ENCODE data around the gene TRIP10. TPM values are rescaled to one million over a fixed set of nuclear protein-coding genes. Genes with fewer than 3 reads are reported as not detected.

The TRIP10 gene
- total RNA-seq, 2 donors from 2014 or later: 111 to 116 TPM

GRCh38 chr19:6743714-6744380 lies 4.4 kb downstream of the TRIP10 start:
- peak overlapping the region; percentile 39 for H3K4me3 ChIP-seq (ENCODE audit: low read length)
- TF ChIP-seq CTCF (conservative IDR thresholded peaks at IDR 0.05): no peak
- peak overlapping the region; percentile 61 for H3K27ac ChIP-seq (ENCODE audit: low read depth, low read length)
- Mint-ChIP-seq H3K9me3 (no peaks in the 10 kb centered on the region), H3K36me3 (ENCODE audit: low read depth) (peaks cover 60% of the 10 kb centered on the region), H3K4me1 (peaks cover 28% of the 10 kb centered on the region), H3K27ac (peak overlapping the region; percentile 77), H3K4me3 (no peak overlapping the region), H3K27me3 (ENCODE audit: insufficient read depth) (no peaks in the 10 kb centered on the region)
- H3K9ac ChIP-seq (ENCODE audit: extremely low read depth, low read length, poor library complexity, severe bottlenecking): no peak overlapping the region
- peaks cover 3% of the 10 kb centered on the region for H3K4me1 ChIP-seq (ENCODE audit: control insufficient read depth, insufficient read depth, low read length)
- H3K27me3 ChIP-seq (ENCODE audit: control insufficient read depth, insufficient read depth, low read length, poor library complexity, severe bottlenecking): no peaks in the 10 kb centered on the region
- 55 to 84% methylated on average over 12 to 15 of the region's 15 CpGs for WGBS, 2 experiments (ENCODE audit: insufficient coverage in 1 of 2, insufficient read length in 1 of 2)
- no peaks in the 10 kb centered on the region for H3K9me3 ChIP-seq (ENCODE audit: control insufficient read depth, low read length)
- H3K36me3 ChIP-seq (ENCODE audit: control insufficient read depth, insufficient read depth, low read length): peaks cover 74% of the 10 kb centered on the region
- DNase-seq: no peak

GRCh38 chr19:6744381-6745301 lies 5.2 kb downstream of the TRIP10 start:
- 83 to 91% methylated on average over 21 to 41 of the region's 41 CpGs for WGBS, 2 experiments (ENCODE audit: insufficient coverage in 1 of 2, insufficient read length in 1 of 2)

More at GRCh38 chr19:6744381-6745301, 5.2 kb downstream of the TRIP10 start:
- Histone ChIP-seq H3K27ac (ENCODE audit: low read depth, low read length) (peak overlapping the region; percentile 61), H3K9ac (ENCODE audit: extremely low read depth, low read length, poor library complexity, severe bottlenecking) (no peak overlapping the region), H3K9me3 (ENCODE audit: control insufficient read depth, low read length) (no peaks in the 10 kb centered on the region), H3K4me3 (ENCODE audit: low read length) (peak overlapping the region; percentile 39), H3K27me3 (ENCODE audit: control insufficient read depth, insufficient read depth, low read length, poor library complexity, severe bottlenecking) (no peaks in the 10 kb centered on the region), H3K4me1 (ENCODE audit: control insufficient read depth, insufficient read depth, low read length) (peaks cover 3% of the 10 kb centered on the region), H3K36me3 (ENCODE audit: control insufficient read depth, insufficient read depth, low read length) (peaks cover 82% of the 10 kb centered on the region)
- Mint-ChIP-seq H3K9me3 (no peaks in the 10 kb centered on the region), H3K4me3 (no peak overlapping the region), H3K27me3 (ENCODE audit: insufficient read depth) (no peaks in the 10 kb centered on the region), H3K36me3 (ENCODE audit: low read depth) (peaks cover 68% of the 10 kb centered on the region), H3K27ac (peak overlapping the region; percentile 77), H3K4me1 (peaks cover 27% of the 10 kb centered on the region)
- TF ChIP-seq CTCF (conservative IDR thresholded peaks at IDR 0.05): no peak
- DNase-seq: no peak

All from endodermal cell (in vitro differentiated cells).